HG03025 (cell line): ENCODE measurements around the gene SRRM2.
"Not testable (repeated sequence)": the region's sequence is repeated elsewhere in the genome, so short reads cannot be mapped to it uniquely, and the experiment has no call there.

Experiments
- ATAC-seq: cut with Tn5 transposase; IDR thresholded peaks from one replicate; pipeline ENCODE4 v1.9.1; 2021; ENCODE audit warnings: mild to moderate bottlenecking, moderate library complexity; ENCODE audit not compliant: unreplicated experiment, low FRiP score

The SRRM2 gene

DNA sequence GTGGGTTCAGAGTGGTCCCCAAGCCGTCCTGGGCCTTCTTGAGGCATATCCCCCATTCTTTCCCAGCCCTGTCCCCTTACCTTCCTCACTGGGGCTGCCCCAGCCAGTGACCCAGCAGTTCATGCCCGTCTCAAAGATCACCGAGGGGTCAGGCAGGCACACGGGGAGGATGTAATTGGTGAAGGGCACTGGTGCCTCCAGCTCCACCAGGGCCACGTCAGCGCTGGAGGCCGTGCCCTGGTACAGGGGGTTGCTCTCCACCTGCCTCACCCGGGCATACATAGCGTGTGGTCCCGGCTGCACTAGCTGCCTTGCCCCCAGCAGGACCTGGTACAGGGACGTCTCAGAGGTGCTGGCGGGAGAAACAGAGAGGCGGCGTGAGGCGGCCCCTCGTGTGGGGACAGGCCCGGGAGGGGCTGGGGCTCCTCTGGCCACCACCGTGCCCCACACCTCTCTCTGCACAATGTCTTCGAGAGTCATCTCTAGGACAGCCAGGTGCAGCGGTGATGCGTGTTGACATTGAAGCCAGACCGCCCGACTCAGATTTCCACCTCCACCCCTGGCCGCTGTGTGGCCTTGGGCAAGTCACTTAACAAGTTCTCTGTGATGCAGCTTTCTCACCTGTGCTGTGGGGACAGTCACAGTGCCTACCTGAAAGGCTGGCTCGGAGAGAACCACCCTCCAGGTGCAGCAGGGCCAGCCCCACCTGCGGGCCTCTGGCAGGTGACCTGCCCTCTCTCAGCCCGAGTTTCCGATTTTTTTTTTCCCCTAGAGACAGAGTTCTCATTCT, 38.3 kb upstream of the SRRM2 start:
- no peak for ATAC-seq

DNA sequence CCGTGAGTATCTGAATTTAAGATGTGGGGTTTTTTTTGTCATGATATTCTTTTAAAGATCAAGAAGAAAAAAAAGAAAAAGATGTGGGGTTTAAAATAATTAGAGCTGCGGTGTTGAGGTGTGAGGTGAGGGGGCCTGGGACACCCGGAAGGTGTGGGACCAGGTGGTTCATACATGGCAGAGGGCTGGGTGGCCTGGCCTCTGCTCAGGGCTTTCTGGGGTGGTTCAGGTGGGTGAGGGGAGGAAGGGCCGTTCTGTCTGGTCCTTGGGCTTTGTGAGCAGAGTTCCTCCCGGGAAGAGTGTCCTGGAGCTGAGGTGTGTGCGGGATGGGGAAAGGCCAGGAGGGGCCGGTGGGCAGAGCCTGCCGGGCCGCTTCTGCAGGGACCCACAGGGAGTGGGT, 37.4 kb upstream of the SRRM2 start:
- no peak for ATAC-seq

DNA sequence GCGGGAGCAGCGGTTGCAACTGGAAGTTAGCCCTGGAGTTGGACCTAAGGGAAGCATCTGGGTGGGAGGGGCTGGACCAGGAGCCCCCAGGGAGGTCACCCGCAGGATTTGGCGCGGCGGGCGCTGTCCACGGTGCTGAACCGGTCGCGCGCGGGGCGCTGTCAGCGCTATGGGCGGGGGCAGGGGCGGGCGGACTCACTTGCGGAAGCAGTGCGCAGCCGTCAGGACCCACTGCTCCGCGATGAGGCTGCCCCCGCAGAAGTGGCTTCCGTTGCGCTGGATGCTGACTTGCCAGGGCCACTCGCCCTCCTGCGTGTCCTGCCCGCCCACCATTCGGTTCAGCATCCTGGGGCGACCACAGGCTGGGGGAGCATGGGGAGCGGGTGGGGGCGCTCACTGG, 36.9 kb upstream of the SRRM2 start:
- ATAC-seq, result no peak

DNA sequence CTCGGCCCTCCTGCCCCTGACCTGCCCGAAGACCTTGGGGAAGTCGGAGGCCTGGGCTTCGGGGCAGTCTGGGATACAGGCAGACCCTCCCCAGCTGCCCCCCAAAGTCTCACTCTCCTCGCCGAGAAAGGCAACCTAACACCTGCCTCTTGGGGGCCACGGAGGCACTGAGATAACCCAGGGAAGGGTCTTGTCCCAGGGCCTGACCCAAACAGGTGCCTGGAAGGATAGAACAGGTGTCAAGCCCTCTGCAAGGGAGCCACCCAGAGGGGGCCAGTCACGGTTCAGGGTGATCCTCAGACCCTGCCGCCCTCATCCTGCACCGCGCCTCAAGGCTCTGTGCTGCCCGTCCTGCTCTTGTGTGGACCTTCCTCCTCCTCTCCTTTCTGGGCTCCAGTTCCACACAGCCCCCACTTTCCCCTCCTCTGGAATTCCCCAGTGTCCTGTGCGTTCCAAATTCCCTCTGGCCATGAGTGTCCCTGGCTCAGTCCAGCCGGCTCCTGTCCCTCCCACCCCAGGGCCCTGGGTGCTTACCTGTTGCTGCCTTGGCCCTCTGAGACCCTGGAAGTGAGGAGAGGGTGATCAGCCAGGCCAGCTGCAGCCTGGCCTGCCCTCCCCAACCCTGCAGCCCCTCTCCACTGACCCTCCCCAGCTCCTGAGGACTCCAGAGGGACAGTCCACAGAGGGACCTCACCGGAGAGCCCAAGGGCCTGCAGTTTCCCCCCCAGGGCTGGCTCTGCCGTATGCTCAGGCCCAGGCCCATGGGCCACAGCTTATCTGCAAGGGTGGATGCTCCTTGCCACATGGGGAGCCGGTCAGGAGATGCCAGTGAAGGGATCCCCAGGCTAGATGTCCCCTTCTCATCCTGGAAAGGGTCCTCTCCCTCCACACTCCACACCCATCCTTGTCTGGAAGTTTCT, 36.2 kb upstream of the SRRM2 start:
- ATAC-seq, result no peak

DNA sequence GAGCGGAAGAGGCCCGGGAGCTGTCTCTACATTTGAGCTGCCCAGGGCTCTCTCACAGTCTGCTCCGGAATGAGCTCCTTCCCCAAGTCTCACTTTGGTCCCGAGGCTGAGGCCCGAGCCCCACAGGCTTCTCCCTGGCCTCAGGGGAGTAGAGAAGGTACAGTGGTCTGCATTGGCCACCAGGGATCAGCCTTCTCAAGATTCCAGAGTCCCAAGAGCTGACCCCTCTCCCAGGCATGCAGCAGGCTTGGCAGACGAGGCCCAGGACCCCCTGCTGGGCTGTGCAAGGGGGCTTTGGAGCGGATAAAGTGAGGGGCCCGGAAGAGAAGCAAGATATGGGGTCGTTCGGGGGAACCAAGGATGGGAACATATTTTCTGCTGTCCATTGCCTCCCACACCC, 35.5 kb upstream of the SRRM2 start:
- ATAC-seq, result no peak

GRCh38 chr16:2717383-2718263, 34.8 kb upstream of the SRRM2 start:
- ATAC-seq, result no peak

- ATAC-seq, result no peak
Observed at GRCh38 chr16:2719328-2720063, 32.9 kb upstream of the SRRM2 start.

DNA sequence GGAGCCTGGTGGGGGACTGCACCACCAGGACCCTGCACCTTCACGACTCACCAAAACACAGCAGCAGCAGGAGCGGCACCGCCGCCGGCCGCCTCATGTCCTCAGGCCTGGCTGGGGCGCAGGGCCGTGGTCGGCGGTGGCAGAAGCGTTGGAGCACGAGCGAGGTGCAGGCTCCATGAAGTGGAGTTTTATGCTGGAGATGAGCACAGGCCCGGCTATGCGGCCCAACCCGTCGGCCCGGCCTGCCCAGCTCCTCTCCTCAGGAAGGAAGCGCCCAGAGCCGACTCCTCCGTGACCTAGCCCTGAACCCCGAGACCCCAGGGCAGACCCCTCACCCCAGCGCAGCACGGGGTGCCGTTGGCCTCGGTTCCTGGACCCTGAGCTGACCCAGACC, 32.4 kb upstream of the SRRM2 start, which contains the start of gene PRSS27:
TSS of gene PRSS27 (minus strand) at position 161 of the 394 bp plus-strand sequence. CDS start at position 97, 64 bp downstream.
- no peak for ATAC-seq

GRCh38 chr16:2720719-2721633, 31.5 kb upstream of the SRRM2 start:
- ATAC-seq, result peak; percentile 60

DNA sequence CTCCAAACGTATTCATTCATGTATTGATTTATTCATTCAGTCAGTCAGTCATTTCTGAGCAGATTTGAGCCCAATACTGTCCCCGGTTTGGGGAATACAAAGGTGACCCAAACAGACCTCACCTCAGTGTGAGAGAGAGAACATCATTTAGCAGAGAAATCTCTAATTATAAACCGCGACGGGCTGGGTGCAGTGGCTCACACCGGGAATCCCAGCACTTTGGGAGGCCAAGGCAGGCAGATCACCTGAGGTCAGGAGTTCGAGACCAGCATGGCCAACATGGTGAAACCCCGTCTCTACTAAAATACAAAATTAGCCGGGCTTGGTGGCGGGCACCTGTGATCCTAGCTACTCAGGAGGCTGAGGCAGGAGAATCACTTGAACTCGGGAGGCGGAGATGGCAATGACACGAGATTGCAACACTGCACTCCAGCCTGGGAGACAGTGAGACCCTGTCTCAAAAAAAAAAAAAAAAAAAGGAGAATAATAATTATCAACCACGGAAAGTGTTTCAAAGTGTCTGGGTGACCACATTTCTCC, 30.7 kb upstream of the SRRM2 start:
- ATAC-seq, result not testable (repeated sequence)

DNA sequence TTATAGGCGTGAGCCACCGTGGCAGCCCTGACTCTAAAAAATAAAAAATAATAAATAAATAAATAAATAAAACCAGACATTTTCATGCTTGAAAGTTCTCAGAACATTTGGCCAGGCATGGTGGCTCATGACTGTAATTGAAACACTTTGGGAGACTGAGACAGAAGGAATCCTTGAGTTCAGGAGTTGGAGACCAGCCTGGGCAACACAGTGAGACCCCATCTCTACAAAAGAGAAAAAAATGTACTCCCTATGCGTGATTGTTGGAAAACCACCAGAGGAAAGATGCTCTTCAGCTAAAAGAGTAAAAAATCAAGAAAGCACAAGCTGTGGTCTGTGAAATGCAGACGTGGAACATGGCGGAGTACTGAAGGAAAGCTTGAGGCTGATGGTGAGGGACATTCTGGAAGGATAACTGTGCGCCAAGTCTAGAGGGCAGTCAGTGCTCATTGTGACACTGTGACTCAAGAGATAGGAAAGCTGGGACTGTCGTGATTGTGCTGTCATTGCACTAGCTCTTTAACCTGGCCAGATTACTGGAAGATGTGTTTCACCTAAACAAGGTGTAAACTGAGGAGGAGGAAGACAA, 28.3 kb upstream of the SRRM2 start:
- ATAC-seq, result no peak

DNA sequence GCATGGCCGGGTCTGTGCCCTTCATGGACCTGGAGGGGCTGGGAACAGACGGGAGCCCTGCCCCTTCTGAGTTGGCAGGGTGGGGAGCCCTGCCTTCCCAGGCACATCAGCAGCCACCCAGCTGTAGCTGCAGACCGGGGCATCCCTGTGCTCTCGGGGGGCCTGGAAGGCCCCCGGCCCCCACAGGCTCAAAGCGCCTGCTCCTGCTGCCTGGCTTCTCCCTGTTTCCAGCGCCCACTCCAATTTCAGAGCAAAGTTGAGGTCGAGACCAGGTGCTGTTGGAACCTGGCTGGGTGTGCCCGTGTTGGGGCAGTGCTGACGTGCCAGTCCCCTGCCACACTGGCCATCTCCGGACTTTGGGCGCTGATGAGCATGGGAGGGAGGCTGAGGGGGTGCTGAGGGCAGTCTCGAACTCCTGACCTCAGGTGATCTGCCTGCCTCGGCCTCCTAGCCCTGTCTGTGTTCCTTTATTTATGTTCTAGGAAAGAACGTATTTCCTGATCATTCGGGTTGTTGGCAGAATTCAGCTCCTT, 27.6 kb upstream of the SRRM2 start:
- ATAC-seq, result no peak

GRCh38 chr16:2726923-2727322, 25.5 kb upstream of the SRRM2 start:
- ATAC-seq, result no peak

- ATAC-seq, result no peak
Observed at GRCh38 chr16:2728034-2728433, 24.4 kb upstream of the SRRM2 start.

DNA sequence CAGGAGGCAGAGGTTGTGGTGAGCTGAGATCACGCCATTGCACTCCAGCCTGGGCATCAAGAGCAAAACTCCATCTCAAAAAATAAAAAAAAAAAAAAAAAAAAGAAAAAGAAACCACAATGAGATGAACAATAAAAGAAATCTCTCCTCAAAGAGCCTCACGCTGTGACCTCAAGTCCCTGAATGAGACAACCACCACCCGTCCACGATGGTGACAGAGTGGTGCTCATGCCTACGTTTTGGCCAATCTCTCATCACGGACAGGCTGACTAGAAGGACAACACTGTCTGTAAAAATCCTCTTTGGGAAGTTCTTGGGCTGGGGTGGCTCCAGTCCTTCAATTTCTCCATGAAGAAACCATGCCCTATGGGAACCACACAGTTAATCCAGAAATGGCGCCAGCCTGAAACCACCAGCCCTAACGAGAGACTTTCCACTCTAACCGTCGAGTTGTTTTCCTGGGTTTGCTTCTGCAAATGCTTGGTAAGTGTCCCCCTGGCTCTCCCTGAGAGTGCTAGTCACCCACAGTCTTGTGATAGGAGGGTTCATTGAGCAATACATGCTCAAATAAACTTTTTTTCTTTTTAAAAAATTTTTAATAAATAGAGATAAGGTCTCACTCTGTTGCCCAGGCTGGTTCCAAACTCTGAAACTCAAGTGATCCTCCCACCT, 17.5 kb upstream of the SRRM2 start:
- no peak for ATAC-seq

DNA sequence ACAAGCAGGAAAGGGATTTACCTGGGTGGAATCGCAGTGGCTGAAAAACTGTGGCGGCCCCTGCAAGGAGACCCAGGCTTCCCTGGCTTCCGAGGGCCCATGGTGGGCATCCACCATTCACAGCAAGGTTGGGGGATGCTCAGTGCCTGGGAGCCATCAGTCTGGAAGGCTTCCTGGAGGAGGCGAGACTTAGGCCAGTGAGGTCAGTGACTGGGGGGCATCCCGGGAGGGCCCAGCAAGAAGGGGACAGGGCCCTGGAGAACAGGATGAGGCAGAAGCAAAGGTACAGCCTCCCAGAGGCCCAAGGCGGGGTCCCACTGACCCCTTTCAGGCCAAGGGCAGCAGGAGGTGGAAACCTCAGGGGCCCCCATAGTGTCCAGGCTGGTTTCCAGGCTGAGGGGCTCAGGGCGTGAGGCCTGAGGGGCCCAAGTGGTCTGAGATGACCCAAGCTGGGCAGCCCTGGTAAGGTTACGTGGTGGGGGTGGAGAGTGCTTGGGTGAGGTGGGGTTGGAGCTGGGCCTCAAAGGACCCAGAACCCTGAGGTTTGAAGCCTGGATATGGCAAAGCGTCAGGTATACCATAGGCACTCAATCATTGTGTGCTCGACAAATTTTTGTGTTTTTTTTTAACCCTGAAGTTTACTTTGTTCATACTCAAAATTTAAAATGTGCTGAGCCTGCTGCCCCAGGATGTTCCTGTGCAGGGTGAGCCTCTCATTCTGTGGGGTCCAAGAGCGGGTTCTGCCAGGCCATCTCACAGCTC, 15.8 kb upstream of the SRRM2 start:
- no peak for ATAC-seq

- ATAC-seq, result no peak
Observed at GRCh38 chr16:2737238-2737605, 15.2 kb upstream of the SRRM2 start.
